Activated naive CD4-positive, alpha-beta T cell treated with Interleukin-2 at 50 U/mL for 16 hours (primary cell): ENCODE data around the gene PFDN1.
"Not testable (repeated sequence)": the region's sequence is repeated elsewhere in the genome, so short reads cannot be mapped to it uniquely, and the experiment has no call there.

Source experiments
- DNase-seq: peaks from one replicate; pipeline ENCODE4 v3.0.0-alpha.2; 2020

The PFDN1 gene

GRCh38 chr5:140302786-140303639 lies at the start of gene PFDN1:
TSS of gene PFDN1 (minus strand) at chr5:140303101. CDS start at chr5:140303073, 28 bp downstream.
- DNase-seq: peak; percentile 91

- DNase-seq: peak; percentile 35
Observed at GRCh38 chr5:140351609-140352334, 48.9 kb upstream of the PFDN1 start.

- no peak for DNase-seq
Observed at GRCh38 chr5:140349244-140349643, 46.3 kb upstream of the PFDN1 start.

GRCh38 chr5:140348104-140348503 lies 45.2 kb upstream of the PFDN1 start:
- DNase-seq: no peak

- DNase-seq: no peak
Observed at GRCh38 chr5:140347360-140347759, 44.5 kb upstream of the PFDN1 start.

GRCh38 chr5:140346348-140347221 lies 43.7 kb upstream of the PFDN1 start, which contains the start of gene HBEGF:
TSS of gene HBEGF (minus strand) at chr5:140346603. CDS start at chr5:140346328, 275 bp downstream.
- DNase-seq: peak; percentile 53

- DNase-seq: no peak
Observed at GRCh38 chr5:140345919-140346347, 43.0 kb upstream of the PFDN1 start.

- peak; percentile 31 for DNase-seq
Observed at GRCh38 chr5:140344683-140345423, 42.0 kb upstream of the PFDN1 start.

GRCh38 chr5:140343849-140344248 lies 40.9 kb upstream of the PFDN1 start:
- not testable (repeated sequence) for DNase-seq

- no peak for DNase-seq
Observed at GRCh38 chr5:140342896-140343295, 40.0 kb upstream of the PFDN1 start.

- peak; percentile 13 for DNase-seq
Observed at GRCh38 chr5:140342287-140342686, 39.4 kb upstream of the PFDN1 start.

- no peak for DNase-seq
Observed at GRCh38 chr5:140341591-140341990, 38.7 kb upstream of the PFDN1 start.

GRCh38 chr5:140340605-140341121 lies 37.8 kb upstream of the PFDN1 start:
- DNase-seq: no peak

GRCh38 chr5:140339636-140340035 lies 36.7 kb upstream of the PFDN1 start:
- no peak for DNase-seq

- DNase-seq: no peak
Observed at GRCh38 chr5:140338908-140339307, 36.0 kb upstream of the PFDN1 start.

- DNase-seq: no peak
Observed at GRCh38 chr5:140338336-140338735, 35.4 kb upstream of the PFDN1 start.

- no peak for DNase-seq
Observed at GRCh38 chr5:140337880-140338279, 35.0 kb upstream of the PFDN1 start.

GRCh38 chr5:140336388-140336787 lies 33.5 kb upstream of the PFDN1 start:
- no peak for DNase-seq

GRCh38 chr5:140331638-140332037 lies 28.7 kb upstream of the PFDN1 start:
- DNase-seq: no peak

GRCh38 chr5:140329739-140330481 lies 27.0 kb upstream of the PFDN1 start:
- DNase-seq: no peak
